AG08396 (cell line): Measurements from ENCODE around the gene DAPK1.
"Not testable (repeated sequence)": the region's sequence is repeated elsewhere in the genome, so short reads cannot be mapped to it uniquely, and the experiment has no call there.

ENCODE experiments used
- DNase-seq: peaks from one replicate; pipeline ENCODE4 v3.0.0; 2012; ENCODE audit warnings: low spot score, mixed read lengths

The DAPK1 gene

GRCh38 chr9:87742813-87743428 lies 245.3 kb downstream of the DAPK1 start:
- DNase-seq: no peak

- not testable (repeated sequence) for DNase-seq
Observed at GRCh38 chr9:87744247-87744646, 246.6 kb downstream of the DAPK1 start.

DNA sequence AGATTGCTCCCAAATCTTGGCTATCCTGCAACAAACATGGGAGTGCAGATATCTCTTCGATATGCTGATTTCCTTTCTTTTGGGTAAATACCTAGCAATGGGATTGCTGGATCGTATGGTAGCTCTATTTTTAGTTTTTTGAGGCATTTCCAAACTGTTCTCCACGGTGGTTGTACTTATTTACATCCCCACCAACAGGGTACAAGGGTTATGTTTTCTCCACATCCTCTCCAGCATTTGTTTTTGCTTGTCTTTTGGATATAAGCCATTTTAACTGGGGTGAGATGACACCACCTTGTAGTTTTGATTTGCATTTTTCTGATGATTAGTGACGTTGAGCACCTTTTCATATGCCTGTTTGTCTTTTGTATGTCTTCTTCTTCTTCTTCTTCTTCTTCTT lies 248.5 kb downstream of the DAPK1 start:
- no peak for DNase-seq

- no peak for DNase-seq
Observed at GRCh38 chr9:87748881-87749280, 251.2 kb downstream of the DAPK1 start.

DNA sequence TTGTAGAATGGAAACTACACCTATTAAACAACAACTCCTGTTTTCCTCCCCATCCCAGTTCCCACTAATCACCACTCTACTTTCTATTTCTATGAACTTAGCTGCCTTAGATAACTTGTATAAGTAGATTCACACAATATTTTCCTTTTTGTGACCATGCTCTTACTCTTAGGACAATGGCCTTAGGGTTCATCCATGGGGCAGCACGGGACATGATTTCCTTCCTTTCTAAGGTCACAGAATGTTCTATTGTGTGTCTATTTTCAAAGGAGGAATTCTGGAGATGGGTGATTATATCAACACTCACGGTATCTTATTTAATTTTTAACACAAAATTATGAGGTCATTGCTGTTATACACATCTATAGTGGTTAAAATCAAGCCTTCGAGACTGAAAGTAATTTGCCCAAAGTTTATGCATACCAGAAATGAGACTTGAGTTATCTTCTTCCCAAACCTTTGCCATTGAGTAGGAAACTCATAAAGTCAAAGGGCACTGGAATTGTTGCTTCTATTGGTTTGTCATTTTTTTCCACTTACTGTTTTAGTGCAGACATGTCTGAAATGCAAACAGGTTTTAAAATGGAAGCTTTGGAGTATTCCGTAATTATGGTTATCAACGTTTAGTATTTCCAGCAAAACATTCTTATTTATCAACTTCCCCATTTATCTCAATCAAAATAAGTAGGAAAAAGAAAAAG lies 251.8 kb downstream of the DAPK1 start:
- no peak for DNase-seq

- DNase-seq: no peak
Observed at GRCh38 chr9:87750726-87751125, 253.1 kb downstream of the DAPK1 start.

DNA sequence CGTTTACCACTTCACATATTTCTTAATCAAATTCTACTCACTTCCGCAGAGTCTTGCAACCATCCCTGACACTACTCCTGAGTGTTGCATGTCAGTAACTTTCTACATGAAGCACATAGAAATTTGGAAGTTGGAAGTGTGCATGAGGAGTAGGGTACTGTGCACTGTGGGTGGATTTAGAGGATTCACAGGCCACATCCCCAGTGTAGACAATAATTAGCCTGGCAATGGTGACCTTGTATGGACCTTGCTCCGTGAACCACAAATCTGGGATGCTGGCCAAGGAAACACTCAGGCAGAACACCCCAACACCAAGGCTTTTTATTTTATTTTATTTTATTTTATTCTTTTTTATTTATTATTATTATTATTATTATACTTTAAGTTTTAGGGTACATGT lies 253.8 kb downstream of the DAPK1 start:
- no peak for DNase-seq

- DNase-seq: no peak
Observed at GRCh38 chr9:87751868-87752267, 254.2 kb downstream of the DAPK1 start.

DNA sequence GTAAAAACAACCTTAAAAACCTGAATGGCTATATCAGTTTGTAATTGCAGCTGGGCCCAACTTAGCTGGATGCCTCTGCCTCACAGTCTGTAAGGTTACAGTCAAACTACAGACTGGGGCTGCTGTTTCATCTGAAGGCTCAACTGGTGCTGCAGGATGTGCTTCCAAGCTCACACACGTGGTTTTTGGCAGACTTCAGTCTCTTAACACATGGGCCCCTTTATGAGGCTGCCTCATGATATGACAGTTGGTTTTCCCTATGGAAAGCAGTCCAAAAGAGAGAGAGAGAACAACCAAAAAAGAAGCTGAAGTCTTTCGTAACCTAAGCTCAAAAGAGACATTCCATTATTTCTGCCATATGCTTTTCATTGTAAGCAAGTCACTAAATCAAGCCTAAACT lies 255.6 kb downstream of the DAPK1 start:
- no peak for DNase-seq
